HepG2 (cell line): ENCODE results near the gene COL18A1. TPM values are rescaled to one million over a fixed set of nuclear protein-coding genes. Genes with fewer than 3 reads are reported as not detected.

Experiments used
- AFF4 ChIP-seq: sonication (generic); formaldehyde crosslinking; IDR thresholded peaks from 2 replicates; pipeline ENCODE4 v1.4.0; 2020; ENCODE audit warnings: missing genetic modification reagents
- CBX1 ChIP-seq: IDR thresholded peaks from one replicate; pipeline ENCODE4 v1.6.1; 2016; ENCODE audit warnings: antibody characterized with exemption, low read depth
- HMG20B ChIP-seq: conservative IDR thresholded peaks from 2 replicates; pipeline ENCODE4 v1.6.1; 2016; ENCODE audit warnings: missing genetic modification reagents, missing compliant biosample characterization
- ISX ChIP-seq: sonication (generic); formaldehyde crosslinking; conservative IDR thresholded peaks from 2 replicates; pipeline ENCODE4 v1.5.0; 2020; ENCODE audit warnings: missing genetic modification reagents
- JARID2 ChIP-seq: sonication (generic); formaldehyde crosslinking; IDR thresholded peaks from 2 replicates; pipeline ENCODE4 v1.8.1; 2023; ENCODE audit warnings: missing genetic modification reagents, inconsistent platforms; ENCODE audit not compliant: insufficient replicate concordance
- KMT2A ChIP-seq: sonication (generic); formaldehyde crosslinking; IDR thresholded peaks from 2 replicates; pipeline ENCODE4 v1.4.0; 2020; ENCODE audit warnings: missing genetic modification reagents
- MIER3 ChIP-seq: IDR thresholded peaks from 2 replicates; pipeline ENCODE4 v1.6.1; 2016; ENCODE audit warnings: missing compliant biosample characterization, borderline replicate concordance
- PBX2 ChIP-seq: IDR thresholded peaks from 2 replicates; pipeline ENCODE4 v1.6.1; 2016; ENCODE audit warnings: control low read depth
- PHF21A ChIP-seq: sonication (generic); formaldehyde crosslinking; IDR thresholded peaks from 2 replicates; pipeline ENCODE4 v1.5.0; 2020; ENCODE audit warnings: mild to moderate bottlenecking, missing genetic modification reagents
- PRPF4 ChIP-seq: fragments of 200-400 bp; formaldehyde crosslinking; IDR thresholded peaks from 2 replicates; pipeline ENCODE4 v1.6.1; 2016; ENCODE audit warnings: low read length, low read depth; ENCODE audit not compliant: poor library complexity, severe bottlenecking
- RCOR2 ChIP-seq: IDR thresholded peaks from 2 replicates; pipeline ENCODE4 v1.6.1; 2016; ENCODE audit warnings: missing biosample characterization, missing genetic modification reagents
- RELA ChIP-seq: sonication (generic); formaldehyde crosslinking; IDR thresholded peaks from 2 replicates; pipeline ENCODE4 v1.4.0; 2020; ENCODE audit warnings: missing genetic modification reagents
- SMARCE1 ChIP-seq: fragments of 450-650 bp; IDR thresholded peaks from 2 replicates; pipeline ENCODE4 v1.6.1; 2017; ENCODE audit warnings: borderline replicate concordance
- TBP ChIP-seq: sonication (generic); formaldehyde crosslinking; IDR thresholded peaks from 2 replicates; pipeline ENCODE4 v1.5.0; 2020; ENCODE audit warnings: missing genetic modification reagents
- ZBTB42 ChIP-seq: sonication (generic); formaldehyde crosslinking; IDR thresholded peaks from 2 replicates; pipeline ENCODE4 v1.5.0; 2020; ENCODE audit warnings: mild to moderate bottlenecking, missing genetic modification reagents
- ZBTB43 ChIP-seq: sonication (generic); formaldehyde crosslinking; conservative IDR thresholded peaks from 2 replicates; pipeline ENCODE4 v1.4.0; 2020; ENCODE audit warnings: missing genetic modification reagents
- ZBTB46 ChIP-seq: sonication (generic); formaldehyde crosslinking; IDR thresholded peaks from 2 replicates; pipeline ENCODE4 v1.4.0; 2020; ENCODE audit warnings: mild to moderate bottlenecking, missing genetic modification reagents, borderline replicate concordance
- ZBTB8A ChIP-seq: sonication (generic); formaldehyde crosslinking; IDR thresholded peaks from 2 replicates; pipeline ENCODE4 v1.4.0; 2020; ENCODE audit warnings: mild to moderate bottlenecking, low read depth, missing genetic modification reagents, borderline replicate concordance
- ZFP37 ChIP-seq: sonication (generic); formaldehyde crosslinking; IDR thresholded peaks from 2 replicates; pipeline ENCODE4 v1.4.0; 2020; ENCODE audit warnings: missing genetic modification reagents, borderline replicate concordance
- ZNF430 ChIP-seq: sonication (generic); formaldehyde crosslinking; IDR thresholded peaks from 2 replicates; pipeline ENCODE4 v1.9.0; 2021; ENCODE audit warnings: mild to moderate bottlenecking, missing genetic modification reagents
- ZNF605 ChIP-seq: sonication (generic); formaldehyde crosslinking; IDR thresholded peaks from 2 replicates; pipeline ENCODE4 v1.8.0; 2022; ENCODE audit warnings: mild to moderate bottlenecking, missing genetic modification reagents
- ZNF740 ChIP-seq: sonication (generic); formaldehyde crosslinking; IDR thresholded peaks from 2 replicates; pipeline ENCODE4 v1.4.0; 2020; ENCODE audit warnings: missing genetic modification reagents
- ZNF792 ChIP-seq: IDR thresholded peaks from 2 replicates; pipeline ENCODE4 v1.6.1; 2016
- polyA plus RNA-seq, 8 experiments: library from polyadenylated mRNA; depleted of rRNA in 3 of 8; stranded (reverse) in 7 of 8; unstranded in 1 of 8; fragments of >200 nt; fragmentation: Illumina TruSeq in 4 of 8; extraction: Trizol in 4 of 8; gene quantifications; 2 replicates each; pipeline versions ENCODE4 v1.2.1 to v1.2.3, GENCODE V29; 2011 to 2016; ENCODE audit warnings: low read depth in 4 of 8, missing spikeins in 1 of 8, mixed read lengths in 1 of 8; ENCODE audit not compliant: insufficient read depth in 1 of 8
- total RNA-seq, 5 experiments: library from RNA; depleted of rRNA; stranded (reverse); fragments of >200 nt; fragmentation: Illumina TruSeq; extraction: Trizol; gene quantifications; 2 replicates each; pipeline ENCODE4 v1.2.3, GENCODE V29; 2016; ENCODE audit warnings: low read depth in 1 of 5

The COL18A1 gene
- total and polyA plus RNA-seq, 2 of the 13 experiments (the other 11 are each of a cell fraction or from before 2014, with no cell fraction given) = 79.0 to 102 TPM

GRCh38 chr21:45471525-45472221 lies 66.7 kb downstream of the COL18A1 start (continued):
- TF ChIP-seq ZFP37 (CRISPR knock-in tag) = no peak
- TF ChIP-seq PRPF4 = no peak
- peak; percentile 68; the same call in 1 of the 2 replicates for TF ChIP-seq HMG20B (CRISPR knock-in tag)
- peak; percentile 69; the same call in 1 of the 2 replicates for TF ChIP-seq MIER3 (CRISPR knock-in tag)
- peak; percentile 88; the same call in 1 of the 2 replicates for TF ChIP-seq AFF4 (CRISPR knock-in tag)
- peak; percentile 35 for TF ChIP-seq CBX1
- TF ChIP-seq RCOR2 (CRISPR knock-in tag) = peak; percentile 84
- TF ChIP-seq PBX2 (CRISPR knock-in tag) = no peak
- TF ChIP-seq ZBTB43 (CRISPR knock-in tag) = peak; percentile 97
- no peak for TF ChIP-seq ZBTB46 (CRISPR knock-in tag)
- no peak for TF ChIP-seq RELA
- peak; percentile 57 for TF ChIP-seq JARID2 (CRISPR knock-in tag)
- TF ChIP-seq PHF21A (CRISPR knock-in tag) = peak; percentile 92
- peak; percentile 64; the same call in 1 of the 2 replicates for TF ChIP-seq ZNF792 (CRISPR knock-in tag)
- TF ChIP-seq ZNF430 (CRISPR knock-in tag) = peak; percentile 91
- TF ChIP-seq ISX = no peak
- TF ChIP-seq ZBTB42 (CRISPR knock-in tag) = peak; percentile 99
- TF ChIP-seq ZNF740 (CRISPR knock-in tag) = peak; percentile 93
- 0 out of 2 replicates have a peak, but pooled peaks have one; percentile 29 for TF ChIP-seq KMT2A
- TF ChIP-seq SMARCE1 = no peak
- peak; percentile 67; the same call in 1 of the 2 replicates for TF ChIP-seq ZNF605
- TF ChIP-seq TBP (CRISPR knock-in tag) = no peak
- TF ChIP-seq ZBTB8A = no peak
